WTC11 (cell line): ENCODE measurements around the gene SMIM5. TPM values are rescaled to one million over a fixed set of nuclear protein-coding genes. Genes with fewer than 3 reads are reported as not detected.

Experiments used
- ATAC-seq: fragments of 200-7000 bp; cut with Tn5 transposase; 2 replicates; pipeline ENCODE4 v1.10.0; 2021; ENCODE audit warnings: mild to moderate bottlenecking, moderate library complexity
- CTCF ChIA-PET: fragments of 300-600 bp; sonication (Branson Sonifier 250); formaldehyde crosslinking; loops from one replicate; lab custom pipeline; 2021; ENCODE audit warnings: antibody characterized with exemption; lab: Charles Lee
- POLR2A ChIA-PET: fragments of 350-600 bp; sonication (Branson Sonifier 250); formaldehyde crosslinking; loops from one replicate; lab custom pipeline; 2021; ENCODE audit warnings: antibody characterized with exemption; lab: Charles Lee
- DNase-seq: peaks from one replicate; pipeline ENCODE4 v3.0.0; 2021; ENCODE audit warnings: low spot score
- H3K27ac Mint-ChIP-seq: 2 replicates; pipeline ENCODE4 v1.8.0; 2021; ENCODE audit warnings: mixed read lengths
- H3K27me3 Mint-ChIP-seq: 2 replicates; pipeline ENCODE4 v1.8.0; 2021; ENCODE audit warnings: low read depth, mild to moderate bottlenecking, moderate library complexity, mixed read lengths
- H3K36me3 Mint-ChIP-seq: 2 replicates; pipeline ENCODE4 v1.8.0; 2021; ENCODE audit warnings: mixed read lengths
- H3K4me1 Mint-ChIP-seq: 2 replicates; pipeline ENCODE4 v1.8.0; 2022; ENCODE audit warnings: mixed read lengths
- H3K4me3 Mint-ChIP-seq: 2 replicates; pipeline ENCODE4 v1.8.0; 2021; ENCODE audit warnings: mild to moderate bottlenecking, moderate library complexity, mixed read lengths
- H3K9me3 Mint-ChIP-seq: 2 replicates; pipeline ENCODE4 v1.8.0; 2021; ENCODE audit warnings: mixed read lengths
- GABPB1 ChIP-seq: sonication (generic); formaldehyde crosslinking; IDR thresholded peaks from 2 replicates; pipeline ENCODE4 v1.8.1; 2023; ENCODE audit warnings: mild to moderate bottlenecking, missing genetic modification reagents
- GRHL2 ChIP-seq: fragments of 250-450 bp; sonication (Bioruptor Pico); IDR thresholded peaks from 2 replicates; pipeline ENCODE4 v1.8.0; 2022; ENCODE audit warnings: mild to moderate bottlenecking, moderate library complexity; ENCODE audit not compliant: insufficient replicate concordance, severe bottlenecking
- NFYB ChIP-seq: sonication (generic); formaldehyde crosslinking; conservative IDR thresholded peaks from 2 replicates; pipeline ENCODE4 v1.8.0; 2022; ENCODE audit warnings: low read depth, missing genetic modification reagents
- NR3C1 ChIP-seq: sonication (generic); formaldehyde crosslinking; conservative IDR thresholded peaks from 2 replicates; pipeline ENCODE4 v1.8.1; 2023; ENCODE audit warnings: low read depth, mild to moderate bottlenecking, missing genetic modification reagents
- SOX15 ChIP-seq: fragments of 250-450 bp; sonication (Bioruptor Pico); IDR thresholded peaks from 2 replicates; pipeline ENCODE4 v1.9.0; 2021; ENCODE audit warnings: mild to moderate bottlenecking
- SP1 ChIP-seq: sonication (generic); formaldehyde crosslinking; conservative IDR thresholded peaks from 2 replicates; pipeline ENCODE4 v1.8.1; 2022; ENCODE audit warnings: missing genetic modification reagents
- TEAD4 ChIP-seq: sonication (generic); formaldehyde crosslinking; IDR thresholded peaks from 2 replicates; pipeline ENCODE4 v1.8.0; 2022; ENCODE audit warnings: mild to moderate bottlenecking, missing genetic modification reagents
- ZNF121 ChIP-seq: sonication (generic); formaldehyde crosslinking; IDR thresholded peaks from 2 replicates; pipeline ENCODE4 v1.8.0; 2023; ENCODE audit warnings: missing genetic modification reagents
- total RNA-seq: library from RNA; stranded (reverse); gene quantifications from 3 replicates; pipeline ENCODE4 v1.2.3, GENCODE V29; 2021
- TF ChIP-seq, protein P1 (sequence below): sonication (generic); formaldehyde crosslinking; IDR thresholded peaks from 2 replicates; pipeline ENCODE4 v1.8.1; 2023; ENCODE audit warnings: mild to moderate bottlenecking, missing genetic modification reagents, moderate library complexity
- TF ChIP-seq, protein P2 (sequence below): sonication (generic); formaldehyde crosslinking; IDR thresholded peaks from 2 replicates; pipeline ENCODE4 v1.8.1; 2022; ENCODE audit warnings: missing genetic modification reagents, borderline replicate concordance
- TF ChIP-seq, protein P3 (sequence below): sonication (generic); formaldehyde crosslinking; IDR thresholded peaks from 2 replicates; pipeline ENCODE4 v1.8.1; 2023; ENCODE audit warnings: mild to moderate bottlenecking, missing genetic modification reagents, borderline replicate concordance
- TF ChIP-seq, protein P4 (sequence below): sonication (generic); formaldehyde crosslinking; IDR thresholded peaks from 2 replicates; pipeline ENCODE4 v1.8.0; 2022; ENCODE audit warnings: mild to moderate bottlenecking, missing genetic modification reagents
- TF ChIP-seq, protein P5 (sequence below): sonication (generic); formaldehyde crosslinking; IDR thresholded peaks from 2 replicates; pipeline ENCODE4 v1.8.1; 2022; ENCODE audit warnings: low read depth, missing genetic modification reagents, borderline replicate concordance
- TF ChIP-seq, protein P6 (sequence below): sonication (generic); formaldehyde crosslinking; IDR thresholded peaks from 2 replicates; pipeline ENCODE4 v1.8.1; 2023; ENCODE audit warnings: mild to moderate bottlenecking, missing genetic modification reagents
- TF ChIP-seq, protein P7 (sequence below): fragments of 250-450 bp; sonication (Bioruptor Pico); IDR thresholded peaks from 2 replicates; pipeline ENCODE4 v1.9.0; 2021; ENCODE audit warnings: mild to moderate bottlenecking, borderline replicate concordance

The SMIM5 gene
- total RNA-seq, 1 experiment from 2014 or later, result not detected

DNA sequence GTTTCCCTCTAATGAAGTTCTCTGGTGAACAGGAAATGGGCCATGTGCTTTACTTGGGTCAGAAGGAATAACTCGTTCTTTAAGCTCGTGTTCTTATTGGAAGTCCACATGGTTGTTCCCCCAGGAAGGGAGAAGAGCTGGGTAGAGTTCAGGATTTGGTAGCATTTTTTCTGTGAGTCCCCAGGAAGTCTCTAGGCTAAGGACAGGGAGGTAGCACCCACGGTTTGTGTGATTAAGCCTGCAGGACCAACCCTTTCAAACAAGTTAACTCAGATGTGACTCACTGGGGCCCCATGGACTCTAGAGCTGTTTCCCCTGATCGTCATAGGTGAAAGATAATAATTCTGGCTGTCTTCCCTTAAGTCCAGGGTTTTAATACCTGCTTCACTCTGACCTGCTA, 50.3 kb downstream of the SMIM5 start:
- no peaks in the 10 kb centered on the region for H3K27me3 Mint-ChIP-seq
- ChIA-PET CTCF (interaction anchor here (0.8 to 2.9 kb wide), 8 partner anchors 8 to 82 kb away, joined by 3 to 17 read pairs (median 6); partner anchors contain the start of gene SMIM5), POLR2A (interaction anchor here (1.4 kb wide), 1 partner anchor 64 kb away, joined by 3 read pairs; no protein-coding TSS in a partner anchor)
- H3K9me3 Mint-ChIP-seq, result no peaks in the 10 kb centered on the region
- no peak overlapping the region for H3K4me3 Mint-ChIP-seq
- H3K27ac Mint-ChIP-seq, result no peak overlapping the region
- ATAC-seq (no peak), DNase-seq (no peak)
- no peaks in the 10 kb centered on the region for H3K4me1 Mint-ChIP-seq
- TF ChIP-seq, protein P1, sequence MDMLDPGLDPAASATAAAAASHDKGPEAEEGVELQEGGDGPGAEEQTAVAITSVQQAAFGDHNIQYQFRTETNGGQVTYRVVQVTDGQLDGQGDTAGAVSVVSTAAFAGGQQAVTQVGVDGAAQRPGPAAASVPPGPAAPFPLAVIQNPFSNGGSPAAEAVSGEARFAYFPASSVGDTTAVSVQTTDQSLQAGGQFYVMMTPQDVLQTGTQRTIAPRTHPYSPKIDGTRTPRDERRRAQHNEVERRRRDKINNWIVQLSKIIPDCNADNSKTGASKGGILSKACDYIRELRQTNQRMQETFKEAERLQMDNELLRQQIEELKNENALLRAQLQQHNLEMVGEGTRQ (CRISPR knock-in tag), result no peak
- TF ChIP-seq, protein P2, sequence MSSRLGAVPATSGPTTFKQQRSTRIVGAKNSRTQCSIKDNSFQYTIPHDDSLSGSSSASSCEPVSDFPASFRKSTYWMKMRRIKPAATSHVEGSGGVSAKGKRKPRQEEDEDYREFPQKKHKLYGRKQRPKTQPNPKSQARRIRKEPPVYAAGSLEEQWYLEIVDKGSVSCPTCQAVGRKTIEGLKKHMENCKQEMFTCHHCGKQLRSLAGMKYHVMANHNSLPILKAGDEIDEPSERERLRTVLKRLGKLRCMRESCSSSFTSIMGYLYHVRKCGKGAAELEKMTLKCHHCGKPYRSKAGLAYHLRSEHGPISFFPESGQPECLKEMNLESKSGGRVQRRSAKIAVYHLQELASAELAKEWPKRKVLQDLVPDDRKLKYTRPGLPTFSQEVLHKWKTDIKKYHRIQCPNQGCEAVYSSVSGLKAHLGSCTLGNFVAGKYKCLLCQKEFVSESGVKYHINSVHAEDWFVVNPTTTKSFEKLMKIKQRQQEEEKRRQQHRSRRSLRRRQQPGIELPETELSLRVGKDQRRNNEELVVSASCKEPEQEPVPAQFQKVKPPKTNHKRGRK (CRISPR knock-in tag), result no peak
- no peak for TF ChIP-seq NFYB
- TF ChIP-seq, protein P3, sequence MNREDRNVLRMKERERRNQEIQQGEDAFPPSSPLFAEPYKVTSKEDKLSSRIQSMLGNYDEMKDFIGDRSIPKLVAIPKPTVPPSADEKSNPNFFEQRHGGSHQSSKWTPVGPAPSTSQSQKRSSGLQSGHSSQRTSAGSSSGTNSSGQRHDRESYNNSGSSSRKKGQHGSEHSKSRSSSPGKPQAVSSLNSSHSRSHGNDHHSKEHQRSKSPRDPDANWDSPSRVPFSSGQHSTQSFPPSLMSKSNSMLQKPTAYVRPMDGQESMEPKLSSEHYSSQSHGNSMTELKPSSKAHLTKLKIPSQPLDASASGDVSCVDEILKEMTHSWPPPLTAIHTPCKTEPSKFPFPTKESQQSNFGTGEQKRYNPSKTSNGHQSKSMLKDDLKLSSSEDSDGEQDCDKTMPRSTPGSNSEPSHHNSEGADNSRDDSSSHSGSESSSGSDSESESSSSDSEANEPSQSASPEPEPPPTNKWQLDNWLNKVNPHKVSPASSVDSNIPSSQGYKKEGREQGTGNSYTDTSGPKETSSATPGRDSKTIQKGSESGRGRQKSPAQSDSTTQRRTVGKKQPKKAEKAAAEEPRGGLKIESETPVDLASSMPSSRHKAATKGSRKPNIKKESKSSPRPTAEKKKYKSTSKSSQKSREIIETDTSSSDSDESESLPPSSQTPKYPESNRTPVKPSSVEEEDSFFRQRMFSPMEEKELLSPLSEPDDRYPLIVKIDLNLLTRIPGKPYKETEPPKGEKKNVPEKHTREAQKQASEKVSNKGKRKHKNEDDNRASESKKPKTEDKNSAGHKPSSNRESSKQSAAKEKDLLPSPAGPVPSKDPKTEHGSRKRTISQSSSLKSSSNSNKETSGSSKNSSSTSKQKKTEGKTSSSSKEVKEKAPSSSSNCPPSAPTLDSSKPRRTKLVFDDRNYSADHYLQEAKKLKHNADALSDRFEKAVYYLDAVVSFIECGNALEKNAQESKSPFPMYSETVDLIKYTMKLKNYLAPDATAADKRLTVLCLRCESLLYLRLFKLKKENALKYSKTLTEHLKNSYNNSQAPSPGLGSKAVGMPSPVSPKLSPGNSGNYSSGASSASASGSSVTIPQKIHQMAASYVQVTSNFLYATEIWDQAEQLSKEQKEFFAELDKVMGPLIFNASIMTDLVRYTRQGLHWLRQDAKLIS (CRISPR knock-in tag), result no peak
- no peak for TF ChIP-seq GRHL2 (CRISPR knock-in tag)
- TF ChIP-seq, protein P4, sequence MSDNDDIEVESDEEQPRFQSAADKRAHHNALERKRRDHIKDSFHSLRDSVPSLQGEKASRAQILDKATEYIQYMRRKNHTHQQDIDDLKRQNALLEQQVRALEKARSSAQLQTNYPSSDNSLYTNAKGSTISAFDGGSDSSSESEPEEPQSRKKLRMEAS (CRISPR knock-in tag), result no peak
- no peak for TF ChIP-seq TEAD4 (CRISPR knock-in tag)
- TF ChIP-seq NR3C1 (CRISPR knock-in tag), result no peak
- peaks cover 4% of the 10 kb centered on the region; the same call in 1 of the 2 replicates for H3K36me3 Mint-ChIP-seq

DNA sequence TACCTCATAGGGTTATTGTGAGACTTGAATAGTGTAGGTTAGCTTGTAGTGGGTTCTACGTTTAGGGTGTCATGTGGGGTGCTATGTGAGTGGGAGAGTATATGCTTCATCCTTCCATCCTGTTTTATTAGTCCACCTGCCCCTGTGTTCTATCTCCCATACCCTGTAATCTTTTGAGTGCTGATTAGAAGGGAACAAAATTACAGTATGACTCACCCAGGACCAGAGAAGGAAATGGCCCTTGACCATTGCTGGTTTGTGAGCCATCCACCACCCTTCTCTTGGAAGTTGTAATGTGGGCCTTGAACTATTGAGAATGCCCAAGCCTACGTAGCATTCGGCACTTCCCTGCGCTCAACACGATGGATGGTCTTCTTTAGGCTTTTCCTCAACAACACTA, 51.0 kb downstream of the SMIM5 start:
- ChIA-PET POLR2A (interaction anchor here (1.4 kb wide), 1 partner anchor 64 kb away, joined by 3 read pairs; no protein-coding TSS in a partner anchor), CTCF (interaction anchor here (0.5 to 1.7 kb wide), 6 partner anchors 9 to 180 kb away, joined by 3 to 7 read pairs (median 4); no protein-coding TSS in a partner anchor)
- no peak overlapping the region for H3K4me3 Mint-ChIP-seq
- no peaks in the 10 kb centered on the region for H3K27me3 Mint-ChIP-seq
- TF ChIP-seq SOX15, result no peak
- TF ChIP-seq, protein P5, sequence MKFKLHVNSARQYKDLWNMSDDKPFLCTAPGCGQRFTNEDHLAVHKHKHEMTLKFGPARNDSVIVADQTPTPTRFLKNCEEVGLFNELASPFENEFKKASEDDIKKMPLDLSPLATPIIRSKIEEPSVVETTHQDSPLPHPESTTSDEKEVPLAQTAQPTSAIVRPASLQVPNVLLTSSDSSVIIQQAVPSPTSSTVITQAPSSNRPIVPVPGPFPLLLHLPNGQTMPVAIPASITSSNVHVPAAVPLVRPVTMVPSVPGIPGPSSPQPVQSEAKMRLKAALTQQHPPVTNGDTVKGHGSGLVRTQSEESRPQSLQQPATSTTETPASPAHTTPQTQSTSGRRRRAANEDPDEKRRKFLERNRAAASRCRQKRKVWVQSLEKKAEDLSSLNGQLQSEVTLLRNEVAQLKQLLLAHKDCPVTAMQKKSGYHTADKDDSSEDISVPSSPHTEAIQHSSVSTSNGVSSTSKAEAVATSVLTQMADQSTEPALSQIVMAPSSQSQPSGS (CRISPR knock-in tag), result no peak
- TF ChIP-seq ZNF121 (CRISPR knock-in tag), result no peak
- peaks cover 4% of the 10 kb centered on the region; the same call in 1 of the 2 replicates for H3K36me3 Mint-ChIP-seq
- no peaks in the 10 kb centered on the region for H3K9me3 Mint-ChIP-seq
- peak overlapping the region; percentile 71; the same call in 1 of the 2 replicates for H3K27ac Mint-ChIP-seq
- DNase-seq (no peak), ATAC-seq (no peak)
- no peaks in the 10 kb centered on the region for H3K4me1 Mint-ChIP-seq

DNA sequence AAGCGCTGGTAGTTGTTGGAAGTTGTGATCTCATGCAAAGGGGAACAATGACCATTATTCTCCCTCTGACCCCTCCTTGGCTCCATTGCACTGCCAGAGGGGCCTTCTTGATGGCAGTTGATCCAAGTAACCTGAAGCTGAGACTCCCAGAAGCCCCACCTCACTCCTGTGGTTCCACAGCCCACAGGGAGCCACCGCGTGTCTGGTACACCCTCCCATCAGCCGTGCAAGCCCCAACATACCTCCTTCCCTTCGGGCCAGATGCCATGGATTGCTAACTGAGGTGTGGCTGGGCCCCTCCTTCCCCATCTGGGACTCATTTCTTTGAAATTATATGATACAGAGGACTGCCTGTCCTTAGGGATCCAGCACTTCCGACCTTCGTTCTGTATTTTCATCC, 51.7 kb downstream of the SMIM5 start:
- ATAC-seq (no peak), DNase-seq (no peak)
- CTCF ChIA-PET, result interaction anchor here (0.5 to 1.5 kb wide), 4 partner anchors 9 to 180 kb away, joined by 3 to 5 read pairs (median 4); no protein-coding TSS in a partner anchor
- H3K9me3 Mint-ChIP-seq, result no peaks in the 10 kb centered on the region
- no peaks in the 10 kb centered on the region for H3K4me1 Mint-ChIP-seq
- H3K36me3 Mint-ChIP-seq, result peaks cover under 1% of the 10 kb centered on the region; the same call in 1 of the 2 replicates
- TF ChIP-seq, protein P6, sequence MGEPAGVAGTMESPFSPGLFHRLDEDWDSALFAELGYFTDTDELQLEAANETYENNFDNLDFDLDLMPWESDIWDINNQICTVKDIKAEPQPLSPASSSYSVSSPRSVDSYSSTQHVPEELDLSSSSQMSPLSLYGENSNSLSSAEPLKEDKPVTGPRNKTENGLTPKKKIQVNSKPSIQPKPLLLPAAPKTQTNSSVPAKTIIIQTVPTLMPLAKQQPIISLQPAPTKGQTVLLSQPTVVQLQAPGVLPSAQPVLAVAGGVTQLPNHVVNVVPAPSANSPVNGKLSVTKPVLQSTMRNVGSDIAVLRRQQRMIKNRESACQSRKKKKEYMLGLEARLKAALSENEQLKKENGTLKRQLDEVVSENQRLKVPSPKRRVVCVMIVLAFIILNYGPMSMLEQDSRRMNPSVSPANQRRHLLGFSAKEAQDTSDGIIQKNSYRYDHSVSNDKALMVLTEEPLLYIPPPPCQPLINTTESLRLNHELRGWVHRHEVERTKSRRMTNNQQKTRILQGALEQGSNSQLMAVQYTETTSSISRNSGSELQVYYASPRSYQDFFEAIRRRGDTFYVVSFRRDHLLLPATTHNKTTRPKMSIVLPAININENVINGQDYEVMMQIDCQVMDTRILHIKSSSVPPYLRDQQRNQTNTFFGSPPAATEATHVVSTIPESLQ (CRISPR knock-in tag), result no peak
- TF ChIP-seq SP1 (CRISPR knock-in tag), result no peak
- TF ChIP-seq GABPB1 (CRISPR knock-in tag), result no peak
- TF ChIP-seq, protein P7, sequence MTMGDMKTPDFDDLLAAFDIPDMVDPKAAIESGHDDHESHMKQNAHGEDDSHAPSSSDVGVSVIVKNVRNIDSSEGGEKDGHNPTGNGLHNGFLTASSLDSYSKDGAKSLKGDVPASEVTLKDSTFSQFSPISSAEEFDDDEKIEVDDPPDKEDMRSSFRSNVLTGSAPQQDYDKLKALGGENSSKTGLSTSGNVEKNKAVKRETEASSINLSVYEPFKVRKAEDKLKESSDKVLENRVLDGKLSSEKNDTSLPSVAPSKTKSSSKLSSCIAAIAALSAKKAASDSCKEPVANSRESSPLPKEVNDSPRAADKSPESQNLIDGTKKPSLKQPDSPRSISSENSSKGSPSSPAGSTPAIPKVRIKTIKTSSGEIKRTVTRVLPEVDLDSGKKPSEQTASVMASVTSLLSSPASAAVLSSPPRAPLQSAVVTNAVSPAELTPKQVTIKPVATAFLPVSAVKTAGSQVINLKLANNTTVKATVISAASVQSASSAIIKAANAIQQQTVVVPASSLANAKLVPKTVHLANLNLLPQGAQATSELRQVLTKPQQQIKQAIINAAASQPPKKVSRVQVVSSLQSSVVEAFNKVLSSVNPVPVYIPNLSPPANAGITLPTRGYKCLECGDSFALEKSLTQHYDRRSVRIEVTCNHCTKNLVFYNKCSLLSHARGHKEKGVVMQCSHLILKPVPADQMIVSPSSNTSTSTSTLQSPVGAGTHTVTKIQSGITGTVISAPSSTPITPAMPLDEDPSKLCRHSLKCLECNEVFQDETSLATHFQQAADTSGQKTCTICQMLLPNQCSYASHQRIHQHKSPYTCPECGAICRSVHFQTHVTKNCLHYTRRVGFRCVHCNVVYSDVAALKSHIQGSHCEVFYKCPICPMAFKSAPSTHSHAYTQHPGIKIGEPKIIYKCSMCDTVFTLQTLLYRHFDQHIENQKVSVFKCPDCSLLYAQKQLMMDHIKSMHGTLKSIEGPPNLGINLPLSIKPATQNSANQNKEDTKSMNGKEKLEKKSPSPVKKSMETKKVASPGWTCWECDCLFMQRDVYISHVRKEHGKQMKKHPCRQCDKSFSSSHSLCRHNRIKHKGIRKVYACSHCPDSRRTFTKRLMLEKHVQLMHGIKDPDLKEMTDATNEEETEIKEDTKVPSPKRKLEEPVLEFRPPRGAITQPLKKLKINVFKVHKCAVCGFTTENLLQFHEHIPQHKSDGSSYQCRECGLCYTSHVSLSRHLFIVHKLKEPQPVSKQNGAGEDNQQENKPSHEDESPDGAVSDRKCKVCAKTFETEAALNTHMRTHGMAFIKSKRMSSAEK (CRISPR knock-in tag), result no peak
- TF ChIP-seq GRHL2 (CRISPR knock-in tag), result no peak
- no peak overlapping the region for H3K4me3 Mint-ChIP-seq
- peak overlapping the region; percentile 42 for H3K27ac Mint-ChIP-seq
- POLR2A ChIA-PET, result no interaction called here
- no peaks in the 10 kb centered on the region for H3K27me3 Mint-ChIP-seq
